ENCODE measurements around the gene OR52M1.

The OR52M1 gene

GRCh38 chr11:4569075-4569474, 24.1 kb downstream of the OR52M1 start:
- DNase-seq = no peak

- no peak for DNase-seq
These were observed 31.9 kb downstream of the OR52M1 start for GRCh38 chr11:4576880-4577279.

- DNase-seq = no peak
These were observed 32.8 kb downstream of the OR52M1 start for GRCh38 chr11:4577761-4578160.

DNA sequence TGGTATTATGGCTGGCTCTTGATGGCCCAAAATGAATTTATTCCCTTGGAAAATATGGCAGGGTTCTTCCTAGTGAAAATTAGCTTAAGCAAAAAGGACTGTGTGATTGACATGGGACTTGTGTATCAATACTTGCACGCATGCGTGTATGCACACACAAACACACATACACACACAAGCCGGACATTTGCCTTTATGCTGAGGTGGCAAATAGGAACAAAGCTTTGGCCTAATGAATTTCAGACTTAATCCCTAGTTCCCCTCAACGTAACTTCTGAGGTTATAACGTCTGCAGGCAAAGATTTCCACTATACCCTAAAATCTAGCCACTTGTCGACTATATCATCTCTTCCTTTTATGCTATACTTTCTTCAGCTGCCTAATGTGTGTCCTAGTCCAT, 33.6 kb downstream of the OR52M1 start:
- no peak for DNase-seq

DNA sequence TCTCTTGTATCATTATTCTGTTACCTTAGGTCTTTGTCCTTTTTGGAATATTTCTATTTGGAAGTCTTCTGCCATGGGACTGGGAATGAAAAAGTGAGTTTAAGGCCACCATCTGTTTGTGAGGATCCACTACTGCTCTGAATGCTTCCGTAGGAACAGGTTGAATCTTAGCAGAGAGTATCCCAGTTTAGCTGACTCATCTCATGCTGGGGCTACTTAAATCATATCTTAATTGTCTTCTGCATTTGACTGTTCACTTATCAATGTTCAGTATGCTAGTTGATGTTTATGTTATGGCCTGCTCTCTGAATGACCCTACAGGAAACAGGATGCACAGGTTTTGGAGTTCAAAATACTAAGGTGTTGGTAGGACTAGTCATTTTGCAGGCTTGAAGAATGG, 35.1 kb downstream of the OR52M1 start:
- DNase-seq = no peak

- DNase-seq = no peak
These were observed 36.5 kb downstream of the OR52M1 start, which contains the start of gene OR52I2 for GRCh38 chr11:4581443-4581842. TSS of gene OR52I2 (plus strand) at chr11:4581743.

DNA sequence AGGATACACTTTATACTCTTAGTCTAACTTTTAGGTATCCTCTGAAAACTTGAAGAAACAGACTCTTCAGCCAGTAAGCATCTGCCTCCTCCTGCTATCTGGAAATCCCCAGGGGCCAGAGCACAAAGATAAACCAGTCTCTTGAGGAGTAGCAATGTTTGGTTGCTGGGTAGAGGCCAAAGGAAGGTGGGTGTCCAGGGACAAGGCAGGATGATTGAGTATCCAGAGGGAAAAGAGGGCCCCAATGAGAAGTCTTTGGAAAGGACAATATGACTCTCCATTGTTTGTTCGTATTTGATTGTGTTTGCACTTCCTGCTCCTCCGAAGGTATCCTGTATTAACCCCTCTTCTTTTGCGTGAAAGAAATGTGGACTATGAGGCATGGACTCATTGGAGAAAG, 44.0 kb downstream of the OR52M1 start:
- DNase-seq = no peak

GRCh38 chr11:4593739-4594138, 48.7 kb downstream of the OR52M1 start, which contains the start of gene OR52I1:
TSS of gene OR52I1 (plus strand) at chr11:4594039. CDS start at chr11:4594039, 0 bp downstream.
- no peak for DNase-seq
